GM15510 (cell line): ENCODE measurements around the gene VIL1.

Experiments
- POLR2A ChIP-seq: IDR thresholded peaks from 3 replicates; pipeline ENCODE4 v1.6.1; 2011; ENCODE audit warnings: borderline replicate concordance; ENCODE audit not compliant: insufficient read length; ENCODE audit errors: extremely low read depth

The VIL1 gene

DNA sequence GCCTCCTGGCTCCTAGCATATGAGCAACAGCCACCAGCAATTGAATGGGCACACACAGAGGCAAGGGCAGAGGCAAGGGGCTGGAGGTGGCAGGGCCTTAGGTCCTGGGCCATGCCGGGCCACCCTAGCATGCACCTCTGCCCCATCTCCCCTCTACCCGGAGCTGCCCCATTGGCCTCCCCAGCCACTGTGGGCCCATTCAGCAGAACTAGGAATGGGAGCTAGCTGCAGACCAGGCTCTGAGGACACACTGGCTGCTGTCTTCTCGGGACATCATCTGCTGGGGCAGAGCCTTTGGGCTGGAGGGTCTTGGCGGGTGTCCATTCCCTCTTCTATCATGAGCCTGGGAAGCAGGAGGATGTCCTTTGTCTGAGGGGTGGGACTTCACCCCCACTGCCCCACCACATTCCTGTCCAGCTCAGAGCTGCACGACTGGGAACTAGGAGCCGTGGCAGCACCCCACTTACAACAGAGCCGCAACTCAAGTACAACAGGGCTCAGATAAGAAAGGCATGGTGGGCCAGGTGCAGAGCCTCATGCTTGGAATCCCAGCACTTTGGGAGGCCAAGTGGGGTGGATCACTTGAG, 800 bp downstream of the VIL1 start:
- no peak for TF ChIP-seq POLR2A

DNA sequence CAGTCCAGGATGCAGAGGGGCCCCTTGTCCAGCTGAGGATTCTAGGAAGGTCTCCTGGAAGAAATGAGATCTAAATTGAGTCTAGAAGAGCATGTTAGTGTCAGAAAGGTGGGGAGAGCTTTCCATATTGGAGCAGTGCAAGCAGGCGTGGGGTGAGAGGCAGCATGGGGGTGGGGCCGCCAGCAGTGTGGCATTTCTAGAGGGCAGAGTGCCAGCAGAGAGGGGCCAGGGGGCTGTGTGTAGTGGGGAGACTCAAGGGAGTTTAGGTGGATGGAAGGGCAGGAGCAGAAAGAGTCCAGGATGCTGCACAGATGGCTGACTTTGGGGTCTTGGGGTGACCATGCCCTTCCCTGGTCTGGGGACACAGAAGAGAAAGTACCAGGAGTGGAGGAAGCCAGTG, 2.1 kb downstream of the VIL1 start:
- no peak for TF ChIP-seq POLR2A

DNA sequence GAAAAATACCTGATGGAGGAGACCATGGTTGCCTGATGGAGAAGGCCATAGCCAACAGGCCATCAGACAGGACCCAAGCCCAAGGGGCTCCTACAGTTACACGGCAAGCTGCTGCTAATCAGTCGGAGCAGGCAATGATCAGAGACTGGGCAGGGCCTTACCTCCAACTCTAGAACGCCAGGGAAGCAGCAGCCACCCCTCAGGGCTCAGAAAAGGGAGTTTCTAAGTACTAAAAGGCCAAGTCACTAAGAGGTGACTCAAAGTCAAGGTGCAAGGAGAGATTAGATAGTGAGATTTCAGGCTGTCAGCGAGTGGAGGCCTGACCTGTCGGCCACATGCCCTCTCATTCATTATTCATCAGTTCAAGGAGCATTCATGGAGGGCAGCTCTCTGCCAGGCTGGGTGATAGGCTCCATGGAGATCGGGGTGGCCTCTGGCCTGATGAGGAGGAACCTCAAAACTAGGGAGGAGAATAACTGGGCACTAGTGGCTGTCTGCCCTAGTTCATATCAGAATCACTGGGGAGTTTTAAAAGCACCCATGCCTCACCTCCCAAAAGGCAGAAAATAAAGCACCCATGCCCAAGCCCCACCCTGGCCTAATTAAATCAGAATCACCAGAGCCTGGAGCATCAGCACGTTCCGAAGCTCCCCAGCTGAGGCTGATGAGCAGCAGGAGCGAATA, 3.6 kb downstream of the VIL1 start:
- TF ChIP-seq POLR2A, result no peak

DNA sequence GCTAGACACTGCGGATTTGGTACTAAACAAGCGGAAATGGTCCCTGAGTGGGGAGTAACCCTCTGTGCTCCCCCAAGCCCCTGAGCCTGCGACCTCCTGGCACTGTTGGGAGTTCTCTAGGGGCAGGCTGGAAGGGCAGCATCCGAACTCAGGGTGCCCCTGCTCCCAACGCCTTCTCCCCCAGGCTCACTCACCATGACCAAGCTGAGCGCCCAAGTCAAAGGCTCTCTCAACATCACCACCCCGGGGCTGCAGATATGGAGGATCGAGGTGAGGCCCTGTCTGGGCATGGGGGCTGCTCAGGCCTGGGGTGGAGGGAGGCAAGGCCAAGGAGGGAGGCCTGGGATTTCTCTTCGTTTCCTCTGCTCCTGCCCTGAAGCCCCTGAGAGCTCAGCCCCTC, 4.7 kb downstream of the VIL1 start:
- TF ChIP-seq POLR2A, result no peak

DNA sequence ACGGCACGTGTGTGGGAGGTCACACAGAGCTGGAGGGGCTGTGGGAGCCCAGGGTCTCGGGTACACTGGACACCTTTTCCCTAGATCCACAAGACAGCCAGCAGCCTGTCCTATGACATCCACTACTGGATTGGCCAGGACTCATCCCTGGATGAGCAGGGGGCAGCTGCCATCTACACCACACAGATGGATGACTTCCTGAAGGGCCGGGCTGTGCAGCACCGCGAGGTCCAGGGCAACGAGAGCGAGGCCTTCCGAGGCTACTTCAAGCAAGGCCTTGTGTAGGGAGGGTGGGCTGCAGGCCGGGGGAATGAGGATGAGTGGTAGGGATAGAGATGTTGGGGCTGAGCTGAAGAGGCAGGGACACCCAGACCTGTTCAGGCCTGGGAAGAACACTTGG, 6.6 kb downstream of the VIL1 start:
- no peak for TF ChIP-seq POLR2A

DNA sequence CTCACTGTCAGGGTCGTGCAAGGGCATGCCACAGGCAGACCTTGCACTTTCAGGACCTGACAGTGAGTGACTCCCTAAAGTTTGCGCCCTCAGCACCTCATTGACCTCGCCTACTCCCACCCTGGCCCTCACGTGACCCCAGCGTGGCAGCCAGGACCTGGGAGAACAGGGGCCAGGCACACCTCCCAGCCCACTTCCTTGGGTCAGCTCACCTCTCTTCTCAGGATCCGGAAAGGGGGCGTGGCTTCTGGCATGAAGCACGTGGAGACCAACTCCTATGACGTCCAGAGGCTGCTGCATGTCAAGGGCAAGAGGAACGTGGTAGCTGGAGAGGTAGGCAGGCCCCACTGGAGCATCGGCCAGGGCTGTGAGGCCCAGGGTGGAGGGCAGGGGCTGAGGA, 8.8 kb downstream of the VIL1 start:
- TF ChIP-seq POLR2A, result no peak

DNA sequence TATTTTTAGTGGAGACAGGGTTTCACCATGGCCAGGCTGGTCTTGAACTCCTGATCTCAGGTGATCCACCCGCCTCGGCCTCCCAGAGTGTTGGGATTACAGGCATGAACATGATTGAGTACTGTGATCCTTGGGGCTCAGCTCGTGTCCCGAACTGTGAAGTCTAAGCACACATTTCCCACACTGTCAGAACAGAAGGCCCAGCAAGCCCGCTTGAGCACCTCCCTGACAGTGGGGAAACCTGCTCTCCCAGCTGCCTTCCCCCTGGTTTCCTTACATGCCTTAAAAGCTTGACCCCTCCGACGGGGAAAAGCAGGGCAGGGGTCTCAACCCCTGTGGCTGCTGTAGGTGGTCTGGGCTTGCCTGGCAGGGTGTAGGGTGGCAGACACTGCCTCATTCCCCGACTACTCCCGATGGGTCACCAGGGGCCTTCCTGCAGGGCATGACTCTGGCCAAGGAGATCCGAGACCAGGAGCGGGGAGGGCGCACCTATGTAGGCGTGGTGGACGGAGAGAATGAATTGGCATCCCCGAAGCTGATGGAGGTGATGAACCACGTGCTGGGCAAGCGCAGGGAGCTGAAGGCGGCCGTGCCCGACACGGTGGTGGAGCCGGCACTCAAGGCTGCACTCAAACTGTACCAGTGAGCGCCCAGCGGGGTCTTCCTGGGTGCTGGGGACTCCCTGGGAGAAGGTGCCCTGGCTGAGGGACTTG, 10.1 kb downstream of the VIL1 start:
- TF ChIP-seq POLR2A, result no peak

- no peak for TF ChIP-seq POLR2A
These were observed 11.2 kb downstream of the VIL1 start for GRCh38 chr2:218429911-218430692.

DNA sequence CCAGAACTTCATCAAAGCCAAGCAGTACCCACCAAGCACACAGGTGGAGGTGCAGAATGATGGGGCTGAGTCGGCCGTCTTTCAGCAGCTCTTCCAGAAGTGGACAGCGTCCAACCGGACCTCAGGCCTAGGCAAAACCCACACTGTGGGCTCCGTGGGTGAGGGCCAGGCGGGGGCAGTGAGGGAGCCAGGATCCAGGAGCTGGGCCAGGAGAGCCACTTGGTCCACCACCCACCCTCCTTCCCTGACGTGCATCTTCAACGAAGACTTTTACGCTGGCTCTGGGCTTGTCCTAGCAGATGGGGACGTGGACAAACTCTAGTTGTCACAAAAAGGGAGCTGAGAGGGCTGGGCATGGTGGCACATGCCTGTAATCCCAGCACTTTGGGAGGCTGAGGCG, 11.8 kb downstream of the VIL1 start:
- TF ChIP-seq POLR2A, result no peak

DNA sequence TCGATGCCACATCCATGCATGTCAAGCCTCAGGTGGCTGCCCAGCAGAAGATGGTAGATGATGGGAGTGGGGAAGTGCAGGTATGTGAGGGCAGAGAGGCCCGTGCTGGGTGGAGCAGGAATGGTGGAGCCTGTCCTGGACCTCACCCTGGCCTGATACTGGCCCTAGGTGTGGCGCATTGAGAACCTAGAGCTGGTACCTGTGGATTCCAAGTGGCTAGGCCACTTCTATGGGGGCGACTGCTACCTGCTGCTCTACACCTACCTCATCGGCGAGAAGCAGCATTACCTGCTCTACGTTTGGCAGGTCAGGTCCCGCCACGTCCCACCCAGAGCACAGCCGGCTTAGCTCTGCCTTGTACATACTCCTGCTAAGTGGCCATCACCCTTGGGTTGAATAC, 13.0 kb downstream of the VIL1 start:
- no peak for TF ChIP-seq POLR2A

- TF ChIP-seq POLR2A, result no peak
These were observed 13.9 kb downstream of the VIL1 start for GRCh38 chr2:218432676-218433365.

GRCh38 chr2:218434456-218434855, 15.5 kb downstream of the VIL1 start:
- TF ChIP-seq POLR2A, result no peak

GRCh38 chr2:218435003-218435982, 16.4 kb downstream of the VIL1 start:
- TF ChIP-seq POLR2A, result no peak
